Stimulated activated naive CD4-positive, alpha-beta T cell treated with Interleukin-2 at 50 U/mL for 16 hours (primary cell): ENCODE results near the gene GPR108.
A peak's percentile ranks its signal among the peaks of the same experiment; 100 is the strongest.

Experiments used
- DNase-seq: peaks from one replicate; lab custom pipeline; 2025; lab: John Stamatoyannopoulos, UW

The GPR108 gene

DNA sequence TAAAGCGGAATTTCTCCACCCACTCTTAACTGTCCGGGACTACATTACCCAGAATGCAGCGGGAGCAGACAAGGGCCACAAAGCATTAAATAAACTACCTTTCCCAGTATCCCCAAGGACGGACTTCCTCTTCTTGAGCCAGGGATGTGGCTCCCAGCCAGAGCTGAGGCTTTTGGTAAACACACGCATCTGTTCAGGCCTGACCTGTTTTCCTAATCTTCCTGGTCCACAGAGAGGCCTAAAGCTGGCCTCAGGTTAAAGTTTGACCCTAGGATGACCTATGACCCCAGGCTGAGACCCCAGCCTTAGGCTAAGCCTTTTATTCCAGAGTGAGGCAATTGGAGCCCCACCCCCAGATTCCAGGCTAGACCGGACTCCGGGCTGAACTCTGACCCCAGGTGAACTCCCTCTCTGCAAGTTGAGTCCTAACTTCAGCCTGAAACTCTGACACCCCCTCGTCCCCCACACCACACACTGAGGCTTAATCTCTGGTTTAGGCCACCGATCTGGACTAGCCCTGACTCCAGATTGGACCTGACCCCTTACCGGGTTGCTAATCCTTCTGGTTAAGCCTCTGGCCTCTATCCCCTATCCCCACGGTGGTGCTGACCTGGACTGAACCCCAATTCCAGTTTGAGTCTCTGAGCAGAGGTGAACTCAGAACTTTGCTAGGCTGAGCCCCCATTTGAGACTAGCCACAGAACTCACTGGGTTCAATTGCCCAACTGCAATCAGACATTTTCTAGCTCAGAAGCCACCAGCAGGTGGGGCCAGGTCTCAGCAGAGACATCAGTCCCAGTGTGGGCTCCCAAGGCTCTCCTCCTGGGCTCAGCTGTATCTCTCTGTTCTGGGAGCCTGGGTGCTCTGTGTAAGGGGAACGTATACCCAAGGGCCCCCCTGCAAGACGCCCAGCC is 750 bp upstream of the GPR108 start:
- DNase-seq, result peak; percentile 73

DNA sequence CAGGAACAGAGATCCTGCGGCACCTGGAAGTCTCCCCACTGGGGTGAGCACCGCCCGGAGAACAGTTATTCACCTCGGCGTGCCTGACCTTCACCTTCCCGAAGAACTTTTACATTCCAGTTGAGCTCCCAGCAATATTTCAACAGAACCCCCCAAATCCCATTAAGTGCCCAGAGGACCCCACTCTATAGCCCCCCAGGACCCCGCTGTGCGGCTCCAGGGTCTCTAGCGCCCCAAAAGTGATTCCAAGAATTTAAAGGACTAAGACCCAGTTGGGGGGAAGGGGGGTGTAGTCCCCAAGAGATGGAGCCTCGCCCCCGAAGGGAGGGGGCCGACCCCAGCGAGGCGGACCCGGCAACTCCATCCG is 480 bp downstream of the GPR108 start:
- peak; percentile 45 for DNase-seq

DNA sequence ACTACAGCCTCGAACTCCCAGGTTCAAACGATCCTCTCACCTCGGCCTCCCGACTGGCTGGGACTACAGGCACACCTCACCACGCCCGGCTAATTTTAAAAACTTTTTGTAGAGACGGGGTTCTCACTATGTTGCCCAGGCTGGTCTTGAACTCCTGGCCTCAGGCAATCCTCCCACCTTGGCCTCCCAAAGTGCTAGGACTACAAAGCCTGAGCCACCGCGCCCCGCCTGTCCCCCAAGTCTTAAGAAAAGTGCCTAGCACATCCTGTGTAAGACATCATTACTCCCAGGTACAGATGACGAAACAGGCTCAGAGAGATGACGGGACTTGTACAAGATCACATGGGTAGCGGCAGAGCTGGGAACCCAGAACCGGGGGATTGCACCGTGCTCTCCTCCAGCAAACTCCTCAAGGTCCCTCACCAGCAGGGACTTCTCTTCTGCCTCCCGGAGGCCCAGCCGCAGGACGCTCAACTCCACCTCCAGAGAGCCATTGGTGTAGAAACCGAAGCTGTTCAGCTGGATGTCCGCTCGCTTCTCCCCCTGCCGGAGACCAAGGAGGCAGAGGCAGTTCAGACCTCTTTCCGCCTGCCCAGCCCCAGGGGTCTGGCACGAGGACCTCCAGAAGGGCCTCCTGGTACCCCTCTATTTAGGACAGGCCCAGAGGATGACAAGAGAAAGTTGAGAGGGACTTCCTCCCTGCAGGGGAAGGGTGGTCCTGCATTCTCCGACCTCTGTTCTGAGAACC is 1.0 kb downstream of the GPR108 start:
- peak; percentile 80 for DNase-seq

DNA sequence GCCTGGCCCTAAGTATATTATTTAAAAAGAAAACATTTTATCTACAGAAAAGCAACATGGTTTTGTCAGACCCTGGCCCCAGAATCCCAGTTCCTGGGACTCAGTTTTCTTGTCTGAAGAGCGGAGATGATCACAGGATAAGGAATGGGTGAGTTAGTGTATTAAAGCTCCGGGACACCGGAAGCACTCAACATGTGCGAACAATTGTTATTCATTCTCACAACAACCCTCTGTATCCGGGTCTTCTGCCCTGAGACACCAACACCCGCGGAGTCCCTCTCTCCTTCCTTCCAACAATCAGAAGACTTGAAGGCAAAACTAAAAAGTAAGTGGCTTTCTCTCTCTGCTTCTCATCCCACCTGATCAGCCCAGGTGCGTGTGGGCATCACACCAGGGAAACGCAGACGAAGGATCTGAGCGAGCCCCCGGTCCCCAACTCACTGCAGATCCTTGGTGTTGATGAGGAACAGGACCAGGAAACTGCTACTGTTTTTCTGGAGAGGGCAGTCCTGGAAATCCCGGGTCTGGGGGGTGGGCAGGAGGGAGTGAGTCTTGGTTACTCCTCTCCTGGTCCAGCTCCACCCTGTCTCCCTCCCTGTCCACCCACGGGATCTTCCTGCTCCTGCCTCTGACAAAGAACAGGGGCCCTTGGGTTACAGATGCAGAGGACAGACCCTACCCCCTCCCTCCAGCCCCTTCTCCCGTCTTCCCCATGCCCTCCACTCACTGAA is 2.0 kb downstream of the GPR108 start:
- DNase-seq, result no peak

DNA sequence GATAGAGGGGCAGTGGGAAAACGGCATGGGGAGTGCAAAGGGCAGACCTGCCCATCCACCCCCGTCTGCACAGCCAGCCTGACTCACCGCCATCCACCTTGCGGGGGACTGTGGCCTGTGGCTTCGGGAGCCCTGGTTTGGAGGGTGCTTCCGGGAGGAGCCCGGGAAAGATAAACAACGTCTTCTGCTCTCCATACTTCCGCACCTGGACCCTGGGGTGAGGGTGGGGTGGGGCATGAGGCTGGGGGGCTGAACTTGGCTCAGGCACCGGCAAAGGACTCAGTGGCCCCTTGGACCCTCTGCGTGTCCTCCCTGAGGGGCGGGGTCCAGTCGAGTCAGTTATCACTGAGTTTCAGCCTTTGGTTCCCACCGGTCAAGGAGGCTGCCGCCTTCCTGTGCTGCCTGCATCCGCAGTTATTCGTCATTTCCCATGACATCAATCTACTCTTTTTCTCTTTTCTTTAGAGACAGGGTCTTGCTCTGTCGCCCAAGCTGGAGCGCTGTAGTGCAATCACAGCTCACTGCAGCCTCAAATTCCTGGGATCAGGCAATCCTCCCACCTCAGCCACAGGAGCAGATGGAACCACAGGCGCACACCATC is 3.2 kb downstream of the GPR108 start:
- no peak for DNase-seq

DNA sequence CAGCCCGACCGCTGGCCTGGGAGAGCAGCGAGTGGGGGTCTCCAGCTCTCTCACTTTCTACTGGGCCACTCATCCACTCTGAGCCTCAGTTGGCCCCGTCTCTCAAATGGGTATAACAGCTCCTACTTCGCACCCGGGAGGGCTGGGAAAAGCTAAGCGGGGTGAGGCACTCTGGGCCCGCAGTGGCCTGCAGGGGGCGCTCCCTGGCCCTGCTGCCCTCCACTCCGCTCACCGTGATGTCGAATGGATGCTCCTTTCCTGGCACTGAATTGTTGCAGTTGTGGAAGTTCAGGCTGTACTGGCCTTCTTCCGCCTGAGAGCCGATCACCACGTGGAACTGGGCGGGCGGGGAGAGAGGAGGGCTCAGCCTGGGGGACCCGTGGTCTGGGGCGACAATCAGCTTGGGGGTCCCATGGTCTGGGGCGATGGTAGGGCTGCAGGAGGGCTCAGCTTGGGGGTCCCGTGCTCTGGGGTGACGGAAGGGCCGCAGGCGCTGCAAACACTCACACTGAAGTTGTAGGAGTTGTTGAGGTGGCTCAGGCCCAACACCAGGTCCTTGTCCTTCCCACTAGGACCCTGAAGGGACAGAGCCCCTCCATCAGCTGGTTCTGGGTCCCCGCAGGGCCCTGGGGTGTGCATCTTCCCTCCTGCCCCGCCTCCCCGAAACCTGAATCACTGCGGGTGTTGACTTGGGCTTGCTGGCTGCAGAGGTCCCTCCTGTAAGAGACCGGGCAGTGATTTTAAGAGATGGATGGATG is 3.9 kb downstream of the GPR108 start:
- DNase-seq, result no peak

DNA sequence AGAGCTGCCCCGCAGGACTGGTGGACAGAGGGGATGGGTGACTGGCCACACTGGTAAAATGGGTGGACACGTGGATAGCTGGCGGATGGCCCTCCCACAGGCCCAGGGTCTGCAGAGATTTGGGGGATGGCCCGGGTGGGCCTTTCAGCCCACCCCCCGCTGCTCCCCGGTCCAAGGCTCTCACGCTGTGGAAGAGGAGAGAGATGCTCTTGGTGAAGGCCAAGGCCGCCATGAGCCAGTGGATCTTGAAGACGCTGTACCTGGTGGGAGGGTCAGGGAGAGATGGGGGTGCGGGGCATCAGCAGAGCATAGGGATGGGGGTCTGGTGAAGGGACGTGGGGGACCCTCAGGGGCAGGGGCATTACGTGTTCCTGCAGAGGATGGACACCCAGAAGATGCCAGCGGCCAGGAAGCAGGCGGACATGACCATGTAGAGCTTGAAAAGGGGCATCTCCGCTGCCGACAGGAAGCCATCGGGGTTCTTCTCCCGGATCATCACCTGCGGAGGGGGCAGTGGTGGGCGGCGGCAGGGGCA is 4.5 kb downstream of the GPR108 start:
- DNase-seq, result no peak

DNA sequence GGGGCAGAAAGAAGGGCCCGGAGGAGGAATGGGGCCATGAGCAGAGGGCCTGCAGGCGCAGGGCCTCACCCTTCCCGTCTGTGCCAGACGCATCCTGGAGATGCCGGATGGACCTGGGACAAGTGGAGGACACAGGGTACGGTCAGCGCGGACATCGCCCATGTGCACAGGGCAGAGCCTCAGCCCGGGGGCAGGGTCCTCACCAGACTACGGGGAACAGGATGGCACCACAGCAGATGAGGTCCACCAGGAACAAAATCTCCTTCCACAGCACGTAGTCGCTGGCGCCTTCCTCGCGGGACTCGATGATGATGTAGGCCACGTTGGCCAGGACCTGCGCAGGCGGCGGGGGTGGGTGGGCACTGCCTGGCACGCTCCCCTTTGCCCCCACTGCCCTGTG is 5.6 kb downstream of the GPR108 start:
- no peak for DNase-seq

DNA sequence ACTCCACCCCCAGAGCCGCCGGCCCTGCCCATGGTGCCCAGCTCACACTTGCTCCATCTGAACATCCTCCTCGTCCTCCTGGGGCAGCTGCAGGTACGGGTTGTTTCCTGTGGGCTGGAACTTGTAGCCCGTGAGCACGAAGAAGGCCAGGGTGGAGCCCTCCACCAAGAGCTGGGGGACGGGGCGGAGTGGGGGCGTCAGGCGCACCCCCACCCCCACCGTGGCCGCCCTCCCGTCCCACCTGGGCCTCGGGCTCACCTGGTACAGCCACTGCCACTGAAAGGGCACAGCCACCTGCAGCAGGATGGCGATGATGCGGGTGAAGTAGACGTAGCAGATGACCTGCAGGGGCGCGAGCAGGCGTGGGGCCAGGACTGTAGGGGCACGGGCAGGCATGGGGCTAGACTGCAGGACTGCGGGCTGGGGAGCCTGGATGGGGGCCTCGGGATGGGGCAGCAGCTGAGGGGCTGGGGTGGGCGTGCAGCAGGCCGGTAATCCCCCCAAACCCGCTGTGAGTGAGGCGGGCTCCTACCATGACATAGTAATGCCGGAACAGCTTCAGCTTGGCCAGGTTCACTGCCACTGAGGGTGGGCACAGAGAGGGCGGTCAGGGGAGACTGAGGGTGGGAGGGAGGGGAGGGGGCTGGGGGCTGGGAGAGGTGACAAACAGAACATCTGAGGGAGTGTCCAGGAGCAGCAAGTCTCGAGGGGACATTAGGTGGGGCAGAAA is 6.3 kb downstream of the GPR108 start:
- DNase-seq, result no peak

DNA sequence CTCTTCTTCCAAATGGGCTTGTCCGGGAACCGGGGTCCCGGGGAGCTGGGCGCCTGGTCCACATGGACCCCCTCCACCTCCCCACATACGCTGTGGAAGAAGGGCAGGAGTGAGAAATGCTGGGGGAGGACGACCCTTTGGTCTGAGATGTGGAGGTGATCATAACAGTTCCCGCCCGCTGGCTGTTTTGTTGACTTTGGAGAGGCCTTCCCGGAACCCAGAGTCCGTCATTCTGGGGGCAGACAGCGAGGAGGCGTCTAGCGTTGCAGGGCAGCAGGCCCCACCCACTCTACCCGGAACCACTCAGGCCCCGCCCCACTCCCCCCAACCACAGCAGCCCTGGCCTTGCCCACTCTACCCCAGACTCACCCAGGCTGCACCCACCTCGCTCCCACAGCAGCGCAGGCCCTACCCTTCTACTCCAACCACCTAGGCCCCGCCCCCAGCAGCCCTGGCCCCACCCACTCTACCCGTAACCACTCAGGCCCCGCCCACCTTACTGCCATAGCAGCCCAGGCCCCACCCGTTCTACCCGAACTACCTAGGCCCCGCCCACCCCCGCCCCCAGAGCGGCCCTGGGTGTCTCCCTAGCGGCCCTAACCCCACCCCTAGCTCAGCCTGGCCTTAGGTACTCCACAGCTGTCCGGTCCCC is 7.1 kb downstream of the GPR108 start:
- no peak for DNase-seq

DNA sequence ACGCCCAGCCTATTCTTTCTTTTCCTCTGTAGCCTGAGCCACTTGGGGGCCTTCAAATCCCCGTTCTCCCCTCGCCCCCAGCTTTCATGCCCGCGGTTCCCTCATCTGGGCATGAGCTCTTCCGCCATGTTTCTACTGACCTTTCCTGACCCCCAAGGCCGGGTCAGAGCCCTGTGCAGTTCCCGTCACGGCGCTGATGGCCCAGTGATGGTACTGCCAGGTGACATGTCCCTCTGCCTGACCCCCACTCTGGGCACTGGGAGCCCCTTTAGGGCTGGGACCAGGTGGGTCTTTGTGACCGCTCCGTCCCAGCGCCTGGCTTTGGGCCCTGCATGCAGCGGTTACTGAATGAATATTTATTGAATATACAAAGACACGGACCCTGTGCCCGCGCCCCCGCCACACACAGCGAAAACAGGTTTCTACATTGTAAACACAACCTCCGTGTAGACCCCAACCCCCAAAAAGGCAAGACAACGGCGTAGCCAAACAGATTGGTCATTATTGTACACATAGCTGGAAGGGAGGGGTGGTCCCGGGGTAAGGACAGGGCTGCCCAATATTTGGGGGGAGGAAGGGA is 7.7 kb downstream of the GPR108 start:
- DNase-seq, result no peak

DNA sequence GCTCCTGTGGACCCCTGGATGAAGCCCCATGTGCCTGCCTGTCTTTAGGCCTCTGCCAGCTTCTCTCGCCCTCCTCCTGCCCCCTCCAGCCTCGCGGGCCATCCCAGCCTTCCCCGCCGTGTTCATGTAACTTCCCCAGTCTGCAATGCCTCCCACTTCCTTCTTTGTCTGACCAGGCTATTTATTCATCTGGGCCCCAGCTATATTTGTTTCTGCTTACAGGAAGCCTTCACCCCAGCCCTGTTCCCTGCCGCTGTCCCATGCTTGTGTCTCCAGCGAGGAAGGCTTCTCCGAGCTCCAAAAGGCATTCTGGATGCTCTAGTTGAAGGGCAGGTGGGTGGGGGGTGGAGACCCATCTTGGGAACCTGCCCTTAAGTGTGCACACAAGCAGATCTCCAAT is 9.0 kb downstream of the GPR108 start:
- DNase-seq, result no peak

DNA sequence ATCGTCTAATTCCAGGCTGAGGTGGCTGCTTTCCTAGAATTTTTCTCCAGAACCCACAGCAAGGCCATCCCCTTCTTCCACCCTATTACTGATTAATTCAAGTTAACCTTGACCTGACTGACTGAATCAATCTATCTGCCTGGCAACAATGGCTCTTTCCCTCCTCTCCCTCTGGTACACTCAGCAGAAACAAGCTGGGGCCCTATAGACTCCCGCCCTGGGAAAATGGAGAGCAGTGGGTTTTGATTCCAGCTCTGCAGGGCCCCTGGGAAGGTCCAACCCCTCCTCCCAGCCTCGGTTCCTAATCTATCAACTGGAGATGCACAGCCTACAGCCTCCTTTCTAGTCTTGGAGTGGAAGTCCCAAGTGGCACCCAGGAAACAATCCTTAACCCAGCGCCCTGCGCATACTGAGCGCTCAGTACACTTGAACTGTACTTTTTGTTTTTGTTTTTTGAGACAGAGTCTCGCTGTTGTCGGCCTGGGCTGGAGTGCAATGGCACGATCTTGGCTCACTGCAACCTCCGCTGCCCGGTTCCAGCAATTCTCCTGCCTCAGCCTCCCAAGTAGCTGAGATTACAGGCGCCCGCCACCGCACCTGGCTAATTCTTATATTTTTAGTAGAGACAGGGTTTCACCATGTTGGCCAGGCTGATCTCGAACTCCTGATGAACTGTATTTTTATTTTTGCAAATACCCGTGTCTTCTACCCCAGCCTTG is 11.7 kb downstream of the GPR108 start:
- DNase-seq, result no peak

DNA sequence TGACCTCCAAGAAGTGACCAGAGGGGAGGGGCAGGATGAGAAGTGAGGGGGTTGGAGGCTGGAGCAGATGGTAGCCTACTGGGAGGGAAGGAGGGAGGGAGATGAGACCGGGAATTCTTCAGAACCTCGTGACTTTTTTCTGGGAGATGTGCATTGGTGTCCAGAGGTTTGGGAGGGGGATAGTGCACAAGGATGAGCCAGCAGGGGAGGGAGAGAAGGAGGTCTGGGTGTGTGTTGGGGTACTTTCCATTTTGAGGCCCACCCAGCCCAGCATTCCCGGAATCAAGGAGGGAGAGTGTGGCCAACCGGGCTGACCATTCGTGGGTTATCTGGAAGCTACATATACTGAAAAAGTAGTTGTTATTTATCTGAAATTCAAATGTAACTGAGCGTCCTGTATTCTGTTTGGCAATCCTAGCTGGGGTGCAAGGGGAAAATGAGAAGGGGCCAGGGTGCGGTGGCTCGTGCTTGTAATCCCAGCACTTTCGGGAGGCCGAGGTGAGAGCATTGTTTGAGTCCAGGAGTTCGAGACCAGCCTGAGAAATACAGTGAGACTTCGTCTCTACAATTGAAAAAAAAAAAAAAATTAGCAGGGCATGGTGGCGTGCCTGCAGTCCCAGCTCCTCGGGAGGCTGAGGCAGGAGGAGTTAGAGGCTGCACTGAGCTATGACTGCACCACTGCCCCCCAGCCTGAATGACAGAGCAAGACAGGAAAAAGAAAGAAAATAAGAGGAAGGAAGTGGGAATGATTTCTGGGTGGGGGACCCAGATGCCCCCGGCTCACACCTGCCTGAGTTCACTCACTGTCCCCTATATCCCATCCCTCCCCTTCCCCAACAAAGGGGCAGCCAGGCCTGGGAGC is 12.5 kb downstream of the GPR108 start:
- no peak for DNase-seq

DNA sequence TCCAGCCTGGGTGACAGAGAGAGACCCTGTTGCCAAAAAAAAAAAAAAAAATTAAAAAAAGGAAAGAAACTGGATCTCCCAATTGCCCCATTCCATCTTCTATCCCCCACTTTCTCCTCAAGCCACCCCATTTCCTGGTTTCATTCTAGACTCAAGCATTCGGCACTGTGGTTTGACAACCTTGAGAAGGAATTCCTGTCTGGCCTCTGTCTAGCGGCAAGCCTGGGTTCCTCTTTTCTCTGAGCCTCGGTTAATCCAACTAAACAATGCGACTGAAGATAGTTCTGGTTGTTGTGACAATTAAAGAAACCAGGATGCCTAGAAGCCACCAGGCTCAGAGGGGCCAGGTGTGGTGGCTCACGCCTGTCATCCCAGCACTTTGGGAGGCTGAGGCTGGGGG is 13.6 kb downstream of the GPR108 start:
- no peak for DNase-seq

DNA sequence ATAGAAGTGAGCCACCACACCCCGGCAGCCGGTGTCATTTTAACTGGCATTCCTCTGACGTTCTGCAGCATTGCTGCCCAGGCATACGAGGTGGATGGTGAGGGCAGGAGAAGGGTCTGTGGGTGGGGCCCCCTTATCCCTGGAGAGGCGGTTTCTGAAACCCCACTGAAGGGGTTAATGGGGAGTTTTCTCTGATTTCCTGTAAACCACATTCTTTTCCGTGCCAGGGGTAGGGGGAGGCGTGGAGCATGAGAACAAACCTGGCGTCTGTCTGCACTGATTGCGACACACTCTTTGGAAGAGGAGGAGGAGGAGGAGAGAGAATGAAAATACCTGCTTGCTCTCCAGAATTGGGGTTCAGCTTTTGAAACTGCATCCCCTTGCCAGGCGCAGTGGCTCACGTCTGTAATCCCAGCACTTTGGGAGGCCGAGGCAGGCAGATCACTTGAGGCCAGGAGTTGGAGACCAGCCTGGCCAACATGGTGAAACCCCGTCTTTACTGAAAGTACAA is 14.2 kb downstream of the GPR108 start:
- DNase-seq, result no peak

DNA sequence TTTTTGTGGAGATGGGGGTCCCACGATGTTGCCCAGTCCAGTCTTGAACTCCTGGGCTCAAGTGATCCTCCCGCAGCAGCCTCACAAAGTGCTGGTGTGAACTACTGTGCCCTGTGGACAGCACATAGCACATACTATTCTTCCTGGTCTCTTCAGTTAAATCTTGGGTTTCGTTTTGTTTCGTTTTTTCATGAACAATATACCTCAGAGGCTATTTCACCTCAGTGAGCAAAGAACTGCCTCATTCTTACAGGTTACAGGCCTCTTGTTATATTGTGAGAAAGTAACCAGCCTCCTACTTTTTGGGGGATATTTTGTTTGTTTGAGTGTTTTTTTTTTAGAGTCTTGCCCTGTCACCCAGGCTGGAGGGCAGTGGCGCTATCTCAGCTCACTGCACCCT is 15.6 kb downstream of the GPR108 start:
- no peak for DNase-seq

DNA sequence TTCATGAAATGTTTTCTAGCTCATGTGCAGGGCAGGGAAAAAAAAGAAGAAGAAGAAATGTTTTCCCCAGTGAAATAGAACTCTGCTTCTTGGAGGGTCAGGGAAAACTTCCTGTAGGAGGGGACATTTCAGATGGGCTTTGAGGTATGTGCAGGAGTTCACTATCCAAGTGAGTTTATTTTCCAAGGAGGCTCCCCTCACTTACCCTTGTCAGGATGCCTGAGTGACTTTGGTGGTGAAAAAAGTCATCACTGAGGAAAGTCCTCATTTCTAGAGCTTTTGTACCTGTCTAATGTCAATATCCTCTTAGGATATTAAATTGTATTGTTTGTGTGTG is 16.3 kb downstream of the GPR108 start:
- DNase-seq, result no peak
